Loucy (cell line): ENCODE data around the gene KRABD2.
A peak's percentile ranks its signal among the peaks of the same experiment; 100 is the strongest.

Experiments
- H2AFZ ChIP-seq: fragments of 200-600 bp; sonication (generic); 2 replicates; pipeline ENCODE4 v1.6.0; 2016; ENCODE audit warnings: antibody characterized with exemption, mild to moderate bottlenecking, low read length, moderate library complexity
- H3F3A ChIP-seq: fragments of 200-600 bp; 2 replicates; pipeline ENCODE4 v1.6.0; 2016; ENCODE audit warnings: antibody characterized with exemption, low read depth, mild to moderate bottlenecking
- H3K27me3 ChIP-seq: fragments of 200-600 bp; sonication (generic); 2 replicates; pipeline ENCODE4 v1.6.1; 2014; ENCODE audit warnings: low read length, mild to moderate bottlenecking; ENCODE audit not compliant: insufficient read depth, poor library complexity, severe bottlenecking
- H3K36me3 ChIP-seq: fragments of 200-600 bp; sonication (generic); 2 replicates; pipeline ENCODE4 v1.6.1; 2016; ENCODE audit warnings: low read length; ENCODE audit not compliant: insufficient read depth
- H3K4me1 ChIP-seq: fragments of 200-600 bp; sonication (generic); 2 replicates; pipeline ENCODE4 v1.5.1; 2014; ENCODE audit warnings: low read length, mild to moderate bottlenecking; ENCODE audit not compliant: insufficient read depth, poor library complexity, severe bottlenecking
- H3K4me2 ChIP-seq: fragments of 200-600 bp; sonication (generic); 2 replicates; pipeline ENCODE4 v1.6.0; 2014; ENCODE audit warnings: antibody characterized with exemption, low read length, low read depth, mild to moderate bottlenecking; ENCODE audit not compliant: poor library complexity, severe bottlenecking
- H3K4me3 ChIP-seq: fragments of 200-600 bp; sonication (generic); 2 replicates; pipeline ENCODE4 v1.5.1; 2014; ENCODE audit warnings: low read length, mild to moderate bottlenecking, mixed read lengths; ENCODE audit not compliant: poor library complexity, severe bottlenecking
- H3K79me2 ChIP-seq: fragments of 200-600 bp; sonication (generic); 2 replicates; pipeline ENCODE4 v1.6.1; 2014; ENCODE audit warnings: low read length; ENCODE audit not compliant: insufficient read depth
- H3K9ac ChIP-seq: fragments of 200-600 bp; sonication (generic); 2 replicates; pipeline ENCODE4 v1.6.0; 2014; ENCODE audit warnings: mild to moderate bottlenecking, low read depth, low read length, moderate library complexity; ENCODE audit not compliant: poor library complexity, severe bottlenecking
- H3K9me2 ChIP-seq: fragments of 200-600 bp; sonication (generic); replicated peaks from 2 replicates; pipeline ENCODE4 v1.6.1; 2016; ENCODE audit warnings: low read depth, low read length, mixed read lengths
- H3K9me3 ChIP-seq: fragments of 200-600 bp; sonication (generic); 2 replicates; pipeline ENCODE4 v1.6.1; 2014; ENCODE audit warnings: mild to moderate bottlenecking, antibody characterized with exemption, low read length, low read depth; ENCODE audit not compliant: insufficient read depth
- H4K20me1 ChIP-seq: fragments of 200-600 bp; sonication (generic); 2 replicates; pipeline ENCODE4 v1.6.0; 2014; ENCODE audit warnings: antibody characterized with exemption, low read length, mild to moderate bottlenecking; ENCODE audit not compliant: insufficient read depth, poor library complexity, severe bottlenecking
- CTCF ChIP-seq: fragments of 200-600 bp; sonication (generic); conservative IDR thresholded peaks from 2 replicates; pipeline ENCODE4 v1.5.1; 2014; ENCODE audit warnings: mild to moderate bottlenecking, antibody characterized with exemption, low read length
- EZH2phosphoT487 ChIP-seq: fragments of 200-600 bp; IDR thresholded peaks from 2 replicates; pipeline ENCODE4 v1.6.1; 2018; ENCODE audit warnings: antibody characterized with exemption, mild to moderate bottlenecking, moderate library complexity, borderline replicate concordance

The KRABD2 gene

GRCh38 chr17:8376271-8377067 lies at the start of gene KRABD2:
KRABD2 (minus strand) TSS chr17:8376704.
- peaks cover 52% of the 10 kb centered on the region for H3K79me2 ChIP-seq
- peaks cover 47% of the 10 kb centered on the region for H4K20me1 ChIP-seq
- H3K4me3 ChIP-seq, result peak within 1 kb of the TSS; percentile 84
- peaks cover 27% of the 10 kb centered on the region for H3F3A ChIP-seq
- no peaks in the 10 kb centered on the region for H3K9me3 ChIP-seq
- no peaks in the 10 kb centered on the region for H3K9me2 ChIP-seq
- H3K9ac ChIP-seq, result peak within 1 kb of the TSS; percentile 82
- H2AFZ ChIP-seq, result peak within 1 kb of the TSS; percentile 85
- H3K36me3 ChIP-seq, result peaks cover 48% of the 10 kb centered on the region
- peak; percentile 61 for TF ChIP-seq CTCF
- no peak for TF ChIP-seq EZH2phosphoT487
- no peaks in the 10 kb centered on the region for H3K27me3 ChIP-seq
- peaks cover 41% of the 10 kb centered on the region for H3K4me1 ChIP-seq
- H3K4me2 ChIP-seq, result peak within 1 kb of the TSS; percentile 98

- Histone ChIP-seq H3K4me2 (no peak overlapping the region), H3K4me1 (no peaks in the 10 kb centered on the region), H3F3A (no peaks in the 10 kb centered on the region), H3K36me3 (no peaks in the 10 kb centered on the region), H3K9me3 (no peaks in the 10 kb centered on the region), H3K79me2 (no peaks in the 10 kb centered on the region), H4K20me1 (no peaks in the 10 kb centered on the region), H3K9me2 (no peaks in the 10 kb centered on the region), H3K4me3 (no peak overlapping the region), H3K9ac (no peak overlapping the region), H3K27me3 (no peaks in the 10 kb centered on the region), H2AFZ (no peak overlapping the region)
- no peak for TF ChIP-seq EZH2phosphoT487
- TF ChIP-seq CTCF, result no peak
These were observed 45.1 kb upstream of the KRABD2 start for GRCh38 chr17:8421571-8421970.

- no peak overlapping the region for H3K9ac ChIP-seq
- H3K79me2 ChIP-seq, result no peaks in the 10 kb centered on the region
- no peak overlapping the region for H3K4me3 ChIP-seq
- H3K27me3 ChIP-seq, result no peaks in the 10 kb centered on the region
- H3K9me3 ChIP-seq, result no peaks in the 10 kb centered on the region
- H3F3A ChIP-seq, result no peaks in the 10 kb centered on the region
- H3K9me2 ChIP-seq, result no peaks in the 10 kb centered on the region
- H4K20me1 ChIP-seq, result no peaks in the 10 kb centered on the region
- H2AFZ ChIP-seq, result no peak overlapping the region
- no peaks in the 10 kb centered on the region for H3K4me1 ChIP-seq
- H3K4me2 ChIP-seq, result no peak overlapping the region
- no peaks in the 10 kb centered on the region for H3K36me3 ChIP-seq
- TF ChIP-seq CTCF (no peak), EZH2phosphoT487 (no peak)
These were observed 43.8 kb upstream of the KRABD2 start for GRCh38 chr17:8420041-8420934.
